SIG-M5 (cell line): Measurements from ENCODE around the gene ZNF726.
"Not testable (repeated sequence)": the region's sequence is repeated elsewhere in the genome, so short reads cannot be mapped to it uniquely, and the experiment has no call there.

Experiments used
- DNase-seq: peaks from one replicate; lab custom pipeline; 2025; lab: John Stamatoyannopoulos, UW

The ZNF726 gene

GRCh38 chr19:23943411-23943810 is 28.7 kb downstream of the ZNF726 start:
- DNase-seq: no peak

DNA sequence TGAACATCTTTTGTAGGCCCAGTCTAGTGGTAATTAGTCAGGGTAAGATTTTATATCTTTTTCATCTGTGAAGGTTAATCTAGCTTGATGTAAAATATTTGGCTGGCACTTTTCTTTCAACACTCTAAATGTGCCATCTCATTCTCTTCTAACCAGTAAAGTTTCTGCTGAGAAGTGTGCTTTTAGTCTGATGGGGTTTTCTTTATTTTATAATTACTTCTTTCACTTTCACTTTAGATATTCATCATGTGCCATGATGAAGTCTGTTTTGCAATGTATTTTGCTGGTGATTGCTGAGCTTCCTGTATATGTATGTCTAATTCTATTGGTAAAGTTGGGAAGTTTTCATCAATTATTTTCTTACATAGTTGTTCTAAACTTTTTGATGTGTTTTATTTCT is 31.9 kb downstream of the ZNF726 start:
- no peak for DNase-seq

- no peak for DNase-seq
These were observed 34.9 kb downstream of the ZNF726 start for GRCh38 chr19:23949611-23950010.

- no peak for DNase-seq
These were observed 41.4 kb downstream of the ZNF726 start for GRCh38 chr19:23956051-23956450.

DNA sequence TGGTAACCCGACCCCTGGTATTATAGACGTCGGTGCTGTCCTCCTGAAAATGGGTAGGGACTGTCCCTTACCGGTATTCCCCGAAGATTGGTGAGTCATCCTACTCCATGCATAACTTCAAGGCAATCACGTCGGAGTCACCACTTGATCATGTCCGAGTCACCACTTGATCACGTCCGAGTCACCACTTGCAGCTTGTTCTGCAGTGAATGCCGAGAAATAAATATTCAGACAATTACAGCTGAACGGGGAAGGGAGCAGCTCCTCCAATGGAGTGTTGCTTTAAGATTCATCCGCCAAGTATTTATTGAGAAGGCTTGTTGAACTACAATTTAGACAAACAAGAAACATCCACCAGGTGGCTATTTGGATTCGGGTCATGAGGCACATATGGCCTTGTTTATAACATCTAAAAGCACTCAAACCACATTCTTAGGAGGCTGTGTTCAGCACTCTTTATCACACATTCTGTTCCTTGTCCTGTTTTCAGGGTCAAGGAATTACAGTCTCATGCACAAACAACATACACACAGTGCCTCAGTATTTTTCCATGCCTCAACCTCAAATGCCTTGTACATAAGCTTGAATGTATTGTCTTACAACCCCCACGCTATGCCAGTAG is 43.1 kb downstream of the ZNF726 start:
- no peak for DNase-seq

DNA sequence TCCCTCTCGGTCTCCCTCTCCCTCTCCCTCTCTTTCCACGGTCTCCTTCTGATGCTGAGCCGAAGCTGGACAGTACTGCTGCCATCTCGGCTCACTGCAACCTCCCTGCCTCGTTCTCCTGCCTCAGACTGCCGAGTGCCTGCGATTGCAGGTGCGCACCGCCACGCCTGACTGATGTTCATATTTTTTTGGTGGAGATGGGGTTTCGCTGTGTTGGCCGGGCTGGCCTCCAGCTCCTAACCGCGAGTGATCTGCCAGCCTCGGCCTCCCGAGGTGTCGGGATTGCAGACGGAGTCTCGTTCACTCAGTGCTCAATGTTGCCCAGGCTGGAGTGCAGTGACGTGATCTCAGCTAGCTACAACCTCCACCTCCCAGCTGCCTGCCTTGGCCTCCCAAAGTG is 48.7 kb downstream of the ZNF726 start:
- DNase-seq: not testable (repeated sequence)

DNA sequence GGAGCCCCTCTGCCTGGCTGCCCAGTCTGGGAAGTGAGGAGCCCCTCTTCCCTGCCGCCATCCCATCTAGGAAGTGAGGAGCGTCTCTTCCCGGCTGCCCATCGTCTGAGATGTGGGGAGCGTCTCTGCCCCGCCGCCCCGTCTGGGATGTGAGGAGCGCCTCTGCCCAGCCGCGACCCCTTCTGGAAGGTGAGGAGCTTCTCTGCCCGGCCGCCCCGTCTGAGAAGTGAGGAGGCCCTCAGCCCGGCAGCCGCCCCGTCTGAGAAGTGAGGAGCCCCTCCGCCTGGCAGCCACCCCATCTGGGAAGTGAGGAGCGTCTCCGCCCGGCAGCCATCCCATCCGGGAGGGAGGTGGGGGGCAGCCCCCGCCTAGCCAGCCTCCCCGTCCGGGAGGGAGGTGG is 49.2 kb downstream of the ZNF726 start:
- DNase-seq: not testable (repeated sequence)

- not testable (repeated sequence) for DNase-seq
These were observed 49.6 kb downstream of the ZNF726 start for GRCh38 chr19:23964334-23964733.

- no peak for DNase-seq
These were observed 54.9 kb downstream of the ZNF726 start for GRCh38 chr19:23969630-23970029.

GRCh38 chr19:23971598-23971997 is 56.9 kb downstream of the ZNF726 start:
- DNase-seq: no peak

GRCh38 chr19:23972161-23972560 is 57.5 kb downstream of the ZNF726 start:
- no peak for DNase-seq

DNA sequence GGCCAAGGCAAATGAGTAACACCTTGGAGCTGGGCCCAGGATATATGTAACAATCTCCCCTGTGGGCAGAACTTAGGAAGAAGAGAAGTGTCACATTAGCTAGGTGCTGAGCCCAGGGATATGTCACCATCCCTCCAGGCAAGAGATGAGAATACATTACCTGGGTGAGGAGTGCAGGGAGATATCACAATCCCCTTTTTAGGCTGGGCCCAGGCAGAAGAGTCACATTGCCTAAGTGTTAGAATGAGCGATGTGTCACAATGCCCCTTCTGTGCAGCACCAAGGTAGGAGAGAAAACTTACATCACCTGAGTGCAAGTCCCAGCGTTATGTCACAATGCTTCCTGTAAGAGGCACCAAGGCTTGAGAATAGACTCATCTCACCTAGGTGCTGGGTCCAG is 60.3 kb downstream of the ZNF726 start:
- DNase-seq: no peak

GRCh38 chr19:23976631-23977030 is 61.9 kb downstream of the ZNF726 start:
- not testable (repeated sequence) for DNase-seq

DNA sequence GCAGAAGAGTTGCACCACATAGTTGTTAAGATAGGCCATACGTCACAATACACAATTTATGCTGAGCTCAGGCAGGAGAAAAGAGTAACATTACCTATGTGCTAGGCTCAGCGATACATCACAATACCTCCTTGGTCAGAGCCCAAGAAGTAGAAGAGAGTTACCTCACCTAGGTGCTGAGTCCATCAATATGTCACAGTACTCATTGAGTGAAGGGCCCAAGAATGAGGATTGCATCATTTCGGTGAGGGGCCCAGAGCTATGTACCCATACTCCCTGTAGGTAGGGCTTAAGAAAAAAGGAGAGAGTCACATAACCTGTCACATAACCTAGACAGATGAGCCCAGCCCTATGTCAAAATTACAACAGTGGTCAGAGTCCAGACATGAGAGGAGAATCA is 62.6 kb downstream of the ZNF726 start:
- DNase-seq: not testable (repeated sequence)

DNA sequence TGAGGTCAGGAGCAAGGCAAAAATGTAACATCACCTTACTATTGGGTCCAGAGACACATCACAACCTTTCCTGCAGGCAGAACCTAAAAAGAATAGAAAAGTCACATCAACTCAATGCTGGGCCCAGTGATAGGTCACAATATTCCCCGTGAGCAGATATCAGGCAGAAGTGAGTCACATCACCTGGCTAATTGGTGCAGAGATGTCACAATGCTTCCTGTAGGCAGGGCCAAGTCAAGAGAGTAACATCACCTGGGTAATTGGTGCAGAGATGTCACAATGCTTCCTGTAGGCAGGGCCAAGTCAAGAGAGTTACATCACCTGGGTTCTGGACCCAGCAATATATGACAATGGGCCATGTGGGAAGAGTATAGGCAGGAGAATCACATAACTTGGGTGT is 63.4 kb downstream of the ZNF726 start:
- DNase-seq: no peak

- DNase-seq: no peak
These were observed 66.1 kb downstream of the ZNF726 start for GRCh38 chr19:23980805-23981204.

GRCh38 chr19:23981863-23982262 is 67.2 kb downstream of the ZNF726 start:
- no peak for DNase-seq

- DNase-seq: no peak
These were observed 68.7 kb downstream of the ZNF726 start for GRCh38 chr19:23983406-23983805.
